ENCODE measurements around the gene RNF208. TPM values are rescaled to one million over a fixed set of nuclear protein-coding genes. Genes with fewer than 3 reads are reported as not detected.

The RNF208 gene
- total RNA-seq, 1 donor from 2014 or later: 6.7 TPM

GRCh38 chr9:137233143-137233980, 11.3 kb upstream of the RNF208 start:
- peaks cover 55% of the 10 kb centered on the region for H3K27me3 ChIP-seq
- no peaks in the 10 kb centered on the region for H3K36me3 ChIP-seq

GRCh38 chr9:137232510-137232909, 10.5 kb upstream of the RNF208 start:
- ATAC-seq (no peak), DNase-seq (no peak)
- H3K27ac ChIP-seq: no peak overlapping the region
- H3K4me1 ChIP-seq: peaks cover 9% of the 10 kb centered on the region
- H3K36me3 ChIP-seq: no peaks in the 10 kb centered on the region
- TF ChIP-seq CTCF (IDR thresholded peaks at IDR 0.05): no peak
- intact Hi-C loops (cut with DNase I): no loop called here
- H3K27me3 ChIP-seq: peaks cover 59% of the 10 kb centered on the region
- H3K9me3 ChIP-seq: no peaks in the 10 kb centered on the region
- H3K4me3 ChIP-seq: no peak overlapping the region

More at GRCh38 chr9:137233143-137233980, 11.3 kb upstream of the RNF208 start:
- ATAC-seq (no peak), DNase-seq (no peak)
- Histone ChIP-seq H3K27ac (no peak overlapping the region), H3K4me1 (peaks cover 9% of the 10 kb centered on the region), H3K4me3 (no peak overlapping the region), H3K9me3 (no peaks in the 10 kb centered on the region)
- intact Hi-C loops (cut with DNase I): no loop called here
- no peak for TF ChIP-seq CTCF (IDR thresholded peaks at IDR 0.05)

- Histone ChIP-seq H3K4me3 (no peak overlapping the region), H3K4me1 (peaks cover 9% of the 10 kb centered on the region), H3K36me3 (no peaks in the 10 kb centered on the region), H3K27me3 (peaks cover 59% of the 10 kb centered on the region), H3K9me3 (no peaks in the 10 kb centered on the region), H3K27ac (no peak overlapping the region)
- TF ChIP-seq CTCF (IDR thresholded peaks at IDR 0.05): no peak
- ATAC-seq (no peak), DNase-seq (no peak)
- intact Hi-C loops (cut with DNase I): no loop called here
Observed at GRCh38 chr9:137232101-137232500, 10.1 kb upstream of the RNF208 start.

- H3K9me3 ChIP-seq: no peaks in the 10 kb centered on the region
- TF ChIP-seq CTCF (IDR thresholded peaks at IDR 0.05): no peak
- no peak for ATAC-seq
- intact Hi-C loops (cut with DNase I): no loop called here
- no peak overlapping the region for H3K27ac ChIP-seq
- H3K4me1 ChIP-seq: peaks cover 5% of the 10 kb centered on the region
- no peak for DNase-seq
- H3K27me3 ChIP-seq: peaks cover 59% of the 10 kb centered on the region
- no peaks in the 10 kb centered on the region for H3K36me3 ChIP-seq
- no peak overlapping the region for H3K4me3 ChIP-seq
Observed at GRCh38 chr9:137231372-137232039, 9.5 kb upstream of the RNF208 start.

- Histone ChIP-seq H3K4me3 (no peak within 1 kb of the TSS), H3K36me3 (no peaks in the 10 kb centered on the region), H3K27me3 (peaks cover 57% of the 10 kb centered on the region), H3K27ac (no peak within 1 kb of the TSS), H3K4me1 (no peaks in the 10 kb centered on the region), H3K9me3 (no peaks in the 10 kb centered on the region)
- intact Hi-C loops (cut with DNase I): no loop called here
- no peak for DNase-seq
- TF ChIP-seq CTCF (IDR thresholded peaks at IDR 0.05): no peak
- no peak for ATAC-seq
Observed at GRCh38 chr9:137230705-137231371, 8.8 kb upstream of the RNF208 start, which contains the start of gene SLC34A3. TSS of gene SLC34A3 (plus strand) at chr9:137230901. CDS start at chr9:137231703, 802 bp downstream.

Data from upper lobe of right lung (tissue), 1 donor.